Progenitor cell of endocrine pancreas (in vitro differentiated cells): ENCODE measurements around the gene MYG1. TPM values are rescaled to one million over a fixed set of nuclear protein-coding genes. Genes with fewer than 3 reads are reported as not detected.
"Not testable (repeated sequence)": the region's sequence is repeated elsewhere in the genome, so short reads cannot be mapped to it uniquely, and the experiment has no call there.

Experiments used
- DNase-seq: peaks from one replicate; pipeline ENCODE4 v3.0.0; 2021; ENCODE audit warnings: low spot score; ENCODE audit not compliant: unreplicated experiment
- H3K27ac Mint-ChIP-seq: 2 replicates; pipeline ENCODE4 v1.8.0; 2021; ENCODE audit warnings: mild to moderate bottlenecking, moderate library complexity, mixed read lengths
- H3K27me3 Mint-ChIP-seq: 2 replicates; pipeline ENCODE4 v1.8.0; 2021; ENCODE audit warnings: mixed read lengths
- H3K36me3 Mint-ChIP-seq: 2 replicates; pipeline ENCODE4 v1.8.0; 2022; ENCODE audit warnings: mixed read lengths; ENCODE audit not compliant: insufficient read depth
- H3K4me1 Mint-ChIP-seq: 2 replicates; pipeline ENCODE4 v1.8.0; 2021; ENCODE audit warnings: low read depth, mixed read lengths
- H3K4me3 Mint-ChIP-seq: 2 replicates; pipeline ENCODE4 v1.8.0; 2021; ENCODE audit warnings: low read depth, mild to moderate bottlenecking, moderate library complexity, mixed read lengths
- H3K9me3 Mint-ChIP-seq: 2 replicates; pipeline ENCODE4 v1.8.0; 2021; ENCODE audit warnings: low read depth, mixed read lengths
- total RNA-seq: library from RNA; stranded (reverse); gene quantifications from 2 replicates; pipeline ENCODE4 v1.2.1, GENCODE V29; 2021
- TF ChIP-seq, protein P1 (sequence below): fragments of 200-600 bp; sonication (generic); IDR thresholded peaks from one replicate; pipeline ENCODE4 v1.5.0; 2021; ENCODE audit warnings: antibody characterized with exemption, mild to moderate bottlenecking; ENCODE audit not compliant: unreplicated experiment

Gene MYG1
- total RNA-seq, 1 donor from 2014 or later: 58.9 TPM

GRCh38 chr12:53330671-53331070 is 31.2 kb downstream of the MYG1 start:
- Mint-ChIP-seq H3K9me3 (no peaks in the 10 kb centered on the region), H3K4me1 (peaks cover 18% of the 10 kb centered on the region), H3K4me3 (no peak overlapping the region), H3K36me3 (no peaks in the 10 kb centered on the region), H3K27me3 (peaks cover 46% of the 10 kb centered on the region), H3K27ac (no peak overlapping the region)
- TF ChIP-seq, protein P1, sequence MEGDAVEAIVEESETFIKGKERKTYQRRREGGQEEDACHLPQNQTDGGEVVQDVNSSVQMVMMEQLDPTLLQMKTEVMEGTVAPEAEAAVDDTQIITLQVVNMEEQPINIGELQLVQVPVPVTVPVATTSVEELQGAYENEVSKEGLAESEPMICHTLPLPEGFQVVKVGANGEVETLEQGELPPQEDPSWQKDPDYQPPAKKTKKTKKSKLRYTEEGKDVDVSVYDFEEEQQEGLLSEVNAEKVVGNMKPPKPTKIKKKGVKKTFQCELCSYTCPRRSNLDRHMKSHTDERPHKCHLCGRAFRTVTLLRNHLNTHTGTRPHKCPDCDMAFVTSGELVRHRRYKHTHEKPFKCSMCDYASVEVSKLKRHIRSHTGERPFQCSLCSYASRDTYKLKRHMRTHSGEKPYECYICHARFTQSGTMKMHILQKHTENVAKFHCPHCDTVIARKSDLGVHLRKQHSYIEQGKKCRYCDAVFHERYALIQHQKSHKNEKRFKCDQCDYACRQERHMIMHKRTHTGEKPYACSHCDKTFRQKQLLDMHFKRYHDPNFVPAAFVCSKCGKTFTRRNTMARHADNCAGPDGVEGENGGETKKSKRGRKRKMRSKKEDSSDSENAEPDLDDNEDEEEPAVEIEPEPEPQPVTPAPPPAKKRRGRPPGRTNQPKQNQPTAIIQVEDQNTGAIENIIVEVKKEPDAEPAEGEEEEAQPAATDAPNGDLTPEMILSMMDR: no peak
- no peak for DNase-seq

DNA sequence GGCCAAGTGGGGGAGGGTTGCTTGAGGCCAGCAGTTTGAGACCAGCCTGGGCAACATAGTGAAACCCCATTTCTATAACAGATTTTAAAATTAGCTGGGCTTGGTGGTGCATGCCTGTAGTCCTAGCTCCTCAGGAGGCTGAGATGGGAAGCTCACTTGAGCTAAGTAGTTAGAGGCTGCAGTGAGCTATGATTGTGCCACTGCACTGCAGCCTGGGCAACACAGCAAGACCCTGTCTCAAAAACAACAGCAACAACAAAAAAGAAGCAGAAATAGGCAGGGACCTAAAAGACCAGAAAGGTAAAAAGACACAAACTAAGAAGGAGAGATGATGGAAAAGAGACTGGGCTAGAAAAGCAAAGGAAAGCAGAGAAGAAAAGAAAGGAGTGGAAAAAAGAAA is 32.8 kb downstream of the MYG1 start:
- H3K36me3 Mint-ChIP-seq, H3K4me3 Mint-ChIP-seq, H3K9me3 Mint-ChIP-seq, H3K27ac Mint-ChIP-seq, DNase-seq: not testable (repeated sequence)
- peaks cover 18% of the 10 kb centered on the region for H3K4me1 Mint-ChIP-seq
- H3K27me3 Mint-ChIP-seq: peaks cover 41% of the 10 kb centered on the region

DNA sequence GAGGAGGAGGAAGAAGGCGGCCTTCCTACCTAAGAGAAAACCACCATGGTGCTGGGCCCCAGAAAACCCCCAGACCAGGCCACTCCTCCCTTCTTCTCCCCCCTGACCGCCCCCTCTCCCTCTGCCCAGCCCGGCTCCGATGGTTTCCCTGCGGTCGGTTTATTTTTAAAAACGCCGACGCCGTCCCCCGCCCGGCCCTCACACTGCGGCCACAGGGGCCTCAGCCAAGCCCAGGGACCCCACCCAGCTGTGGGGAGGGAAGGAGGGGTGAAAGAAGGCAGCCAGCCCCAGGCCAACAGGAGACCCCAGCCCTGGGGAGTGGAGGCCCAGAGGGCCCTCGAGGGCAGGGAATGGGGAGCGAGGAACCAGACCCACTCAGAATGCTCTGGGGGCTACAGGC is 33.2 kb downstream of the MYG1 start:
- no peaks in the 10 kb centered on the region for H3K9me3 Mint-ChIP-seq
- H3K27me3 Mint-ChIP-seq: peaks cover 40% of the 10 kb centered on the region
- H3K4me1 Mint-ChIP-seq: peaks cover 16% of the 10 kb centered on the region
- H3K27ac Mint-ChIP-seq: no peak overlapping the region
- TF ChIP-seq, protein P1: no peak
- no peak for DNase-seq
- H3K4me3 Mint-ChIP-seq: no peak overlapping the region
- no peaks in the 10 kb centered on the region for H3K36me3 Mint-ChIP-seq

- peaks cover 16% of the 10 kb centered on the region for H3K4me1 Mint-ChIP-seq
- H3K9me3 Mint-ChIP-seq: no peaks in the 10 kb centered on the region
- H3K27ac Mint-ChIP-seq: peak overlapping the region; percentile 31
- TF ChIP-seq, protein P1: no peak
- H3K4me3 Mint-ChIP-seq: no peak overlapping the region
- DNase-seq: no peak
- H3K36me3 Mint-ChIP-seq: no peaks in the 10 kb centered on the region
- peaks cover 38% of the 10 kb centered on the region for H3K27me3 Mint-ChIP-seq
Measured at GRCh38 chr12:53333289-53333688, 33.8 kb downstream of the MYG1 start.

- TF ChIP-seq, protein P1: no peak
Measured at GRCh38 chr12:53333845-53334244, 34.4 kb downstream of the MYG1 start.

GRCh38 chr12:53334822-53335221 is 35.3 kb downstream of the MYG1 start:
- no peak for DNase-seq
- no peak overlapping the region for H3K4me3 Mint-ChIP-seq
- TF ChIP-seq, protein P1: no peak
- peak overlapping the region; percentile 38 for H3K27ac Mint-ChIP-seq
- peaks cover 17% of the 10 kb centered on the region for H3K4me1 Mint-ChIP-seq
- H3K9me3 Mint-ChIP-seq: no peaks in the 10 kb centered on the region
- H3K36me3 Mint-ChIP-seq: no peaks in the 10 kb centered on the region
- H3K27me3 Mint-ChIP-seq: peaks cover 34% of the 10 kb centered on the region

More at GRCh38 chr12:53333845-53334244, 34.4 kb downstream of the MYG1 start:
- no peak overlapping the region for H3K27ac Mint-ChIP-seq
- no peak overlapping the region for H3K4me3 Mint-ChIP-seq
- H3K27me3 Mint-ChIP-seq: peaks cover 38% of the 10 kb centered on the region
- DNase-seq: no peak
- H3K4me1 Mint-ChIP-seq: peaks cover 17% of the 10 kb centered on the region
- no peaks in the 10 kb centered on the region for H3K9me3 Mint-ChIP-seq
- H3K36me3 Mint-ChIP-seq: no peaks in the 10 kb centered on the region
